Stimulated activated CD4-positive, alpha-beta T cell treated with anti-CD3 and anti-CD28 coated beads, Interleukin-12 subunit alpha, Interleukin-12 subunit beta, amount 100 ng/mL, for 48 hours (primary cell): ENCODE measurements around the gene KCNT1.

Experiments used
- DNase-seq, 3 donors: peaks; one replicate each; pipeline ENCODE4 v3.0.0-alpha.2; 2020; ENCODE audit warnings: low read depth in 2 of 3, low spot score in 1 of 3

KCNT1 gene

GRCh38 chr9:135762921-135763320, 60.9 kb downstream of the KCNT1 start:
- DNase-seq = no peak

- DNase-seq = no peak
Observed at GRCh38 chr9:135763716-135764446, 61.9 kb downstream of the KCNT1 start.

DNA sequence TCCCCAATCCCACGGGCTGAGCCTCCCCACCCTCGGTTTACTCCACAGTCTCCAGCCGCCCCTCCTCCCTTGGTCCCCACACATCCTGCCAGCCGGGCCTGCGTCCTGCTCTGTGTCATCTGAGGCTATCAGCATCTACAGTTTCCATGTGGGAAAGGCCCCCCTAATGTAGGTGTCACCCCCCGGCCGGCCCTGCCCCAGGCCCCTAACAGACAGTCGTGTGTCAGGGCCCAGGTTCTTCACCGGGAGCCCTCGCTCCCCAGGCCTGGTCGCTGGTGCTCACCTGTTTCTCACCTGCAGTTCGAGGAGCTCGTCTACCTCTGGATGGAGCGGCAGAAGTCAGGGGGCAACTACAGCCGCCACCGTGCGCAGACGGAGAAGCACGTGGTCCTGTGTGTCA, 62.7 kb downstream of the KCNT1 start:
- DNase-seq = no peak

DNA sequence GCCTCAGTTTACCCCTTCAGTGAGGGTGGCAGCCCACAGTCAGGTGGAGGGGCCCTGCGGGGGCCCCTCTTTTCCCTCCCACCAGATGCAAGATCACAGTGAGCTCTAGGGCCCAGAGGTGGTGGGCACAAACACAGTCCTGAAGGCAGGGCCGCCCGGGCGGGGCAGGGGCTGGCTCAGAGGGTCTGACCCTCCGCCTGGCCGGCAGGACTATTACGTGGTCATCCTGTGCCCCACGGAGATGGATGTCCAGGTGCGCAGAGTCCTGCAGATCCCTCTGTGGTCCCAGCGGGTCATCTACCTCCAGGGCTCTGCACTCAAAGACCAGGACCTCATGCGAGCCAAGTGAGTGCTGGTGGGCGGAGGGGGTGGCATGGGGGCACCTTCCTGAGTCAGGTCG, 63.4 kb downstream of the KCNT1 start:
- no peak for DNase-seq

- no peak for DNase-seq
Observed at GRCh38 chr9:135766251-135766650, 64.3 kb downstream of the KCNT1 start.

DNA sequence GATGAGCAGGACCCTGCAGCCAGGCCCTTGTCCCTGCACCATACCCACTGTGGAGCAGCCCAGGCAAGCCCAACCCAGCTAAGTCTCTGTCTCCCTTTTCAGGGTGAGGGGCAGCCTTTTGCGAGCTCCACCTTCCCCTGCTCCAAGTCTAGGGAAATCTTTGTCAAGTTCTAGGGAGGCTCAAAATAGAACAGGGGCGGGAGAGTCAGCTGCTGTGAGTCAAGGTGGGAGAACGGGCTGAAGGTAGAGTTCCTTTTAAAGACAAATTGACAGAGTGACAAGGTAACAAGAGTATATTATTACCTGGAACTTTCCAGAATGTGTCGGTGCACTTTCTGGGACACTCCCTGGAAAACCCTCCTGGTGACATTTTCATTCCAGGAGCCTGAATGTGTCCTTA, 64.7 kb downstream of the KCNT1 start:
- DNase-seq = no peak

GRCh38 chr9:135768516-135769218, 66.7 kb downstream of the KCNT1 start:
- DNase-seq = no peak

DNA sequence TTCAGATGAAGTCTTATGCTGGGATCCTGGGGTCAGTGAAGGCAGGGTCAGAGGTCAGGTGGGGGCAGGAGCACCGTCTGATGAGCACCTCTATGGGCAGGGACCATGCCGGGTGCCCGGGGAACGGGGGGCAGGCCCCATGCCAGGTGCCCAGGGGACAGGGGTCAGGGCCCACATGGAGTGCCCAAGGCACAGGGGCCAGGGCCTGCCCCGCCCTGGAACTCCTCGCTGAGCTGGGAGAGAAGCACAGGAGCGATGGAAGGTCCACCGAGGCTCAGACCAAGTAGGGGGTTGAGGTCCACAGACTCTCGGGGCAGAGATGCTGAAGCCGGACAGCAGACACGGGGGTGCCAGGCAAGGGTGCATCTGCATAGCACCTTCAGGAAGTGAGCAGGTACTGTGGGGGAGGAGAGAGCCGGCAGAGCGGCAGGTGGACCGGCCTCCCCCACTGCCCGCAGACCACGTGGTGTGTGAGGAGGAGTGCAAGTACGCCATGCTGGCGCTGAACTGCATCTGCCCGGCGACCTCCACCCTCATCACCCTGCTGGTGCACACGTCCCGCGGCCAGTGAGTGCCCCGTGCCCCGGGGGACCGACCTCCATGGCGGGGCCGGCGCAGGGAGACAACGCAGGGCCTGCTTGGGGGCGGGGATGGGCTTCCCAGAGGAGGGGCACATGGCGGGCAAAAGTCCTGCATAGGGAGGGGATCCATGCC, 67.7 kb downstream of the KCNT1 start:
- no peak for DNase-seq

- no peak for DNase-seq
Observed at GRCh38 chr9:135770203-135770535, 68.2 kb downstream of the KCNT1 start.

DNA sequence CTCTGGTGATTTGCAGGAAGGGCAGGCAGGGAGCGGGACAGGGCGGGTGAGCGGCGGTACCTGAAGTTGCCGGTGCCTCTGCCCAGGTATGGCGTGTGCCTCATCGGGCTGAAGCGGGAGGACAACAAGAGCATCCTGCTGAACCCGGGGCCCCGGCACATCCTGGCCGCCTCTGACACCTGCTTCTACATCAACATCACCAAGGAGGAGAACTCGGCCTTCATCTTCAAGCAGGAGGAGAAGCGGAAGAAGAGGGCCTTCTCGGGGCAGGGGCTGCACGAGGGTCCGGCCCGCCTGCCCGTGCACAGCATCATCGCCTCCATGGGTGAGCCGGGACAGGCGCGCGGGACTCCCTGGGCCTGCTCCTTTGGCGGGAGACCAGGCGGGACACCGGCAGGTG, 68.8 kb downstream of the KCNT1 start:
- DNase-seq = no peak

DNA sequence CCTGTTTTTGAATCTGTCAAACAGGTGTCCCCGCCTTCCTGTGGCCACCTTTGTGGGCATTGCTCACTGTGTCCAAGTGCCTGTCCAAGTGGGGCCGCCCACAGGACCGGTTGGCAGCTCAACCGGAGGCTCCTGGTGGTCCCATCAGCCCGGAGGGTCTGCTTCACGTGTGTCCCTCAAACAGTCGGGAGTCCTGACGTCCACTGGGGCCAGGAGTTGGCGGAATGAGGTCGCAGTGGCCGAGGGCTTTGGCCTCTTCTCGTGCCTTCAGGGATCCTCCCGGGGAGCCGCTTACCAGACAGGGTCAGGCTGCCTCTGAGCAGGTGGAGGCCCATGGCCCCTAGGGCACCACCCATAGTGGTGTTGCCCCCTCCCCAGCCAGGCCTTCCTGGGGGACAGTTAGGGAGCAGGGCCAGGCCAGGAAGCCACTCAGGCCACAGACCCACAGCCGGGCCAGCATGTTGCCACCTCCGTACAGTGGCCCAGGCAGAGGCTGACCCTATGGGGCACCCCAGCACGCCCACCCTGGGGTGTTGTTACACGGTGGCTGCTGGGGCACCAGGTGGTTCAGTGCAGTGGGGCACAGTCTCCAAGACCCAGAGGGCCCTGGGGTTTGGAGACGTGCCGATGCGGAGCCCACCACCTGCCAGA, 69.5 kb downstream of the KCNT1 start:
- no peak for DNase-seq

DNA sequence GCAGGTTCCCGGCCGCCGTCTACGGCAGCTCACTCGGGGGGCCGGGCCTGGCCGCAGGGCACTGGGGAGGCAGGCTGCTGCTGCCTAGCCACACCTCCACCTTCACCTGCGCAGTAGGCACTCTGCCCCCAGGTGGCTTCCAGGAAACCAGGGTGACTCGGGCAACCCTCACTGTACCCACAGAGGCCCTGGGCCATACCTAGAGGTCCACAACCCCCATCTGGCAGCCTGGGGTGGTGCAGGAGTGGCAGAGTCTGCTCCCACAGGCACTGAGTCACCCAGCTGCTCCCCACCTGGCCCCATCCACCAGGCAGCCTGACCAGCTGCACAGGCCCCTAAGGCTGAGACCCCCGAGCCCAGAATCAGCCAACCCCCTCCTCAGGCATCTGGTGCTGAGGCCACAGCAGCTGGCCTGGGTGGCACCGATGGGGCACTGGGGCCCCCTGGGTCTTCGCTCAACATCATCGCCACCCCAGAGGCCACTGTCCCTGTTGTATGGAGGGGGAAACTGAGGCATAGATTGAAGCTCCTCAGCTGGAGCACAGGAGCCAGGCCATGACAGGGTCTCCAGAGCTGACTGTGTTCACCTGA, 70.2 kb downstream of the KCNT1 start:
- DNase-seq = no peak

DNA sequence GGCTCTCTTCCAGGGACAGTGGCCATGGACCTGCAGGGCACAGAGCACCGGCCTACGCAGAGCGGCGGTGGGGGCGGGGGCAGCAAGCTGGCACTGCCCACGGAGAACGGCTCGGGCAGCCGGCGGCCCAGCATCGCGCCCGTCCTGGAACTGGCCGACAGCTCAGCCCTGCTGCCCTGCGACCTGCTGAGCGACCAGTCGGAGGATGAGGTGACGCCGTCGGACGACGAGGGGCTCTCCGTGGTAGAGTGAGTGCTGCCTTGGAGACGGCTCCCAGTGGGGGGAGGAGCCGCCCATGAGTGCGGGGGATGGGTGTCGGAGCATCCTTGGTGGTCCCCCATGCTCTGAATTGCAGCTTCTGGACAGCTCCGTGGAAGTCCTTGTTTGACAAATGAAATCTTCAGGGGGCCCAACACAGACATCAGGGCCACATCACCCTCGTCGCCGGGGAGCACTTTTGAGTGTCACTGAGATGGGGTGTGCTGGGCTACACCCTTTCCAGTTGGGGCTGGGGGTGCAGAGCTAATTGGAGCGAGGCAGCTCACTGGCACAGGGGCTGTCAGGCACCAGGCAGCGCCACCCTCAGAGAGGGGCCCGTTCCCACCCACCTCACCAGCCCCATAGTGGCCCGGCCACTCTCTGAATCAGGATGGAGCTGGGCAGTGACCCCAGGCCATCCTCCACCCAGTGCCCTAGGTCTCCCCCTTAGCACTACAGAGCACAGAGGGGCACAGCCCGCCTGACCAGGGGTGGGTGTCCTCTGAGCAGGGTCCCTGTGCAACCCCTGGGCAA, 70.9 kb downstream of the KCNT1 start:
- DNase-seq = no peak

- DNase-seq = no peak
Observed at GRCh38 chr9:135773530-135774238, 71.7 kb downstream of the KCNT1 start.

DNA sequence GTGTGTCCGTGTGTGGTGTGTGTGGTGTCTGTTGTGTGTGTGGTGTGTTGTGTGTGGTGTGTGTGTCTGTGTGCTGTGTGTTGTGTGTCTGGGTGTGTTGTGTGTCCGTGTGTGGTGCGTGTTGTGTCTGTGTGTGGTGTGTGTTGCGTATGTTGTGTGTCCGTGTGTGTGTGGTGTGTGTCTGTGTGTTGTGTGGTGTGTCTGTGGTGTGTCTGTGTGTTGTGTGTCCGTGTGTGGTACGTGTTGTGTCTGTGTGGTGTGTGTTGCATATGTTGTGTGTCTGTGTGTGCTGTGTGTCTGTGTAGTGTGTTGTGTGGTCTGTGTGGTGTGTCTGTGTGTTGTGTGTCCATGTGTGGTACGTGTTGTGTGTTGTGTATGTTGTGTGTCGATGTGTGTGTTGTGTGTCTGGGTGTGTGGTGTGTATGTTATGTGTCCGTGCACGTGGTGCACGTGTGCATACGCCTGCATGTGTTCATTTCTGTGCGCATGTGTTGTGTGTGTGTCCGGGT, 72.3 kb downstream of the KCNT1 start:
- no peak for DNase-seq

GRCh38 chr9:135774794-135775525, 73.0 kb downstream of the KCNT1 start:
- no peak for DNase-seq

GRCh38 chr9:135775911-135776310, 73.9 kb downstream of the KCNT1 start:
- no peak for DNase-seq

GRCh38 chr9:135776893-135777622, 75.1 kb downstream of the KCNT1 start:
- DNase-seq = no peak
